CD4-positive, alpha-beta memory T cell (primary cell): ENCODE results near the gene ANKRD33B. TPM values are rescaled to one million over a fixed set of nuclear protein-coding genes. Genes with fewer than 3 reads are reported as not detected.
"Not testable (repeated sequence)": the region's sequence is repeated elsewhere in the genome, so short reads cannot be mapped to it uniquely, and the experiment has no call there.

Source experiments
- CTCF ChIA-PET: fragments of 350-600 bp; sonication (Branson Sonifier 250); formaldehyde crosslinking; loops from one replicate; lab custom pipeline; 2021; ENCODE audit warnings: inconsistent platforms; ENCODE audit not compliant: partially characterized antibody; lab: Charles Lee
- POLR2A ChIA-PET: fragments of 350-600 bp; sonication (Branson Sonifier 250); formaldehyde crosslinking; loops from one replicate; lab custom pipeline; 2021; ENCODE audit not compliant: partially characterized antibody; lab: Charles Lee
- DNase-seq, 5 donors: peaks; one replicate each; pipeline versions ENCODE4 v3.0.0 to v3.0.0-alpha.2; 2020 to 2022; ENCODE audit warnings: mixed read lengths in 1 of 5
- H3K27ac ChIP-seq: one replicate; pipeline ENCODE4 v1.7.0; 2013; ENCODE audit warnings: low read depth, low read length
- H3K27me3 ChIP-seq: 2 replicates; pipeline ENCODE4 v1.7.0; 2013; ENCODE audit warnings: mild to moderate bottlenecking, low read length, moderate library complexity; ENCODE audit not compliant: insufficient read depth
- H3K36me3 ChIP-seq: 2 replicates; pipeline ENCODE4 v1.7.0; 2013; ENCODE audit warnings: mild to moderate bottlenecking, low read length, moderate library complexity; ENCODE audit not compliant: insufficient read depth
- H3K4me1 ChIP-seq: 2 replicates; pipeline ENCODE4 v1.7.0; 2013; ENCODE audit warnings: mild to moderate bottlenecking, low read length, moderate library complexity; ENCODE audit not compliant: insufficient read depth
- H3K4me3 ChIP-seq, 2 donors: one replicate each; pipeline ENCODE4 v1.7.0; 2013; ENCODE audit warnings: low read length in 2 of 2, mild to moderate bottlenecking in 1 of 2
- H3K9me3 ChIP-seq, 2 donors: one replicate each; pipeline ENCODE4 v1.7.0; 2013; ENCODE audit warnings: low read length in 2 of 2, control low read depth in 1 of 2; ENCODE audit not compliant: control insufficient read depth in 1 of 2
- H3K27ac Mint-ChIP-seq, 7 donors: one replicate each; pipeline ENCODE4 v1.8.0; 2020 to 2021; ENCODE audit warnings: mixed read lengths in 7 of 7, mild to moderate bottlenecking in 6 of 7, inconsistent platforms in 3 of 7, moderate library complexity in 3 of 7
- H3K27me3 Mint-ChIP-seq, 2 donors: one replicate each; pipeline ENCODE4 v1.8.0; 2020 to 2021; ENCODE audit warnings: mixed read lengths in 2 of 2
- H3K36me3 Mint-ChIP-seq, 2 donors: one replicate each; pipeline ENCODE4 v1.8.0; 2020 to 2021; ENCODE audit warnings: mixed read lengths in 2 of 2, inconsistent platforms in 1 of 2, mild to moderate bottlenecking in 1 of 2
- H3K4me1 Mint-ChIP-seq, 4 donors: one replicate each; pipeline ENCODE4 v1.8.0; 2020 to 2021; ENCODE audit warnings: mixed read lengths in 4 of 4, mild to moderate bottlenecking in 1 of 4
- H3K4me3 Mint-ChIP-seq, 8 donors: one replicate each; pipeline ENCODE4 v1.8.0; 2020 to 2021; ENCODE audit warnings: mixed read lengths in 8 of 8, mild to moderate bottlenecking in 7 of 8, moderate library complexity in 6 of 8, inconsistent platforms in 3 of 8
- H3K9me3 Mint-ChIP-seq, 8 donors: one replicate each; pipeline ENCODE4 v1.8.0; 2020 to 2021; ENCODE audit warnings: mixed read lengths in 8 of 8, mild to moderate bottlenecking in 5 of 8, inconsistent platforms in 3 of 8, moderate library complexity in 1 of 8
- intact Hi-C: fragments of 100-400 bp; cut with micrococcal nuclease; formaldehyde crosslinking; loops from one replicate; pipeline ENCODE4 v1.15.1; 2023
- polyA plus RNA-seq, 2 donors: library from polyadenylated mRNA; unstranded; fragments of 300-500 nt; fragmentation: Illumina TruSeq; gene quantifications; one replicate each; pipeline ENCODE4 v1.2.3, GENCODE V29; 2021
- total RNA-seq, 2 experiments: library from RNA; stranded (reverse); gene quantifications; one replicate each; pipeline ENCODE4 v1.2.3, GENCODE V29; 2021

ANKRD33B gene
- total and polyA plus RNA-seq, 4 experiments from 2014 or later: 0.05 to 2.3 (median 1.2) TPM

GRCh38 chr5:10573487-10574145 lies 9.7 kb downstream of the ANKRD33B start:
- H3K27ac ChIP-seq: no peak overlapping the region
- DNase-seq: no peak

DNA sequence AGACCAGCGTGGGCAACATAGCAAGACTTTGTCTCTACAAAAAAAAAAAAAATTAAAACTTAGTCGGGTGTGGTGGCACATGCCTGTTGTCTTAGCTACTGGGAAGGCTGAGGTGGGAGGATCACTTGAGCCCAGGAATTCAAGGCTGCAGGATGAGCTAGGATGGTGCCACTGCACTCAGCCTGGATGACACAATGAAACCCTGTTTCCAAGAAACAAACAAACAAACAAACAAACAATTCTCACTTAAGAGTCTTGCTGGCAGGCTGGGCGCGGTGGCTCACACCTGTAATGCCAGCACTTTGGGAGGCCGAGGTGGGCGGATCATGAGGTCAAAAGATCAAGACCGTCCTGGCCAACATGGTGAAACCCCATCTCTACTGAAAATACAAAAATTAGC lies 11.0 kb downstream of the ANKRD33B start:
- H3K4me3 ChIP-seq, H3K9me3 ChIP-seq, H3K27ac Mint-ChIP-seq, H3K36me3 ChIP-seq, H3K27ac ChIP-seq, H3K27me3 Mint-ChIP-seq, H3K9me3 Mint-ChIP-seq, POLR2A ChIA-PET, DNase-seq, H3K4me3 Mint-ChIP-seq, intact Hi-C loops, H3K36me3 Mint-ChIP-seq, H3K27me3 ChIP-seq: not testable (repeated sequence)
- peaks cover 21% of the 10 kb centered on the region for H3K4me1 ChIP-seq
- H3K4me1 Mint-ChIP-seq: peaks cover 9 to 20% (median 14%) of the 10 kb centered on the region in 4 donors
- CTCF ChIA-PET: interaction anchor here (0.6 to 1.5 kb wide), 3 partner anchors 22 to 527 kb away, joined by 3 to 5 read pairs (median 4); no protein-coding TSS in a partner anchor

More at GRCh38 chr5:10573487-10574145, 9.7 kb downstream of the ANKRD33B start:
- peak overlapping the region in 3 of 7 donors; percentile 17 to 51 (median 37) for H3K27ac Mint-ChIP-seq
- H3K36me3 Mint-ChIP-seq: no peaks in the 10 kb centered on the region
- ChIA-PET CTCF (no interaction called here), POLR2A (no interaction called here)
- peaks cover 0 to 2% (median 0%) of the 10 kb centered on the region in 8 donors for H3K9me3 Mint-ChIP-seq
- Histone ChIP-seq H3K9me3 (no peaks in the 10 kb centered on the region), H3K4me3 (no peak overlapping the region), H3K27me3 (no peaks in the 10 kb centered on the region), H3K4me1 (peaks cover 9% of the 10 kb centered on the region), H3K36me3 (no peaks in the 10 kb centered on the region)
- H3K4me3 Mint-ChIP-seq: no peak overlapping the region
- intact Hi-C loops: no loop called here
- H3K4me1 Mint-ChIP-seq: peaks cover 3 to 10% (median 7%) of the 10 kb centered on the region in 4 donors
- no peaks in the 10 kb centered on the region for H3K27me3 Mint-ChIP-seq

DNA sequence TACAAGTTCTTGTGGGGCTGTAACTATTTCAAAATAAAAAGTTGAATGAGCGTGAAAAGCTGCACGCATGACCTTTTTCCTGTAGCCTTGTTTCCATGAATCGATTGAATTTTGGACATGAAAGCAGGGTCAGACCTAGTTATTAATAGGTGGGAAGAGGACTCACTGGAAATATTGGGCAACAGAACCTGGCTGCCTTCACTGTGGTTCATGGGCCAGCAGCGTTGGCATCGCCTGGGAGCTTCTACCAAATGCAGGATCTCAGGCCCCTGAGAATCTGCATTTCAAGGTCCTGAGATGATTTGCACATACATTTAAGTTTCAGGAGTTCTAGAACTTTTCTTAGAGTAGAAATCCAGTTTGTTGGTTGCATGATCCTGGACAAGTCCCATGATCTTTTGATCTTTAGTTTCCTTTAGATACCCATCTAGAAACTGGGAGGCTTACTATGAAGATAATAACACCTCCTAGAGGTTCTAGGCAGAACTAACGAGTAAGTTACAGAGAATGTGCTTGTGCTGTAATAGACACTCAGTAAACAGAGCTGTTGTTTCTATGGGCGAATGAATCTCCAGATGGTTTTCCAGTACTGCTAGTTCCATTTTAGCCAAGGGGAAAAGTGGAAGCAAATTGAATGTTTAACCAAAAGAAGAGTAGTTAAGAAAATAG lies 12.4 kb downstream of the ANKRD33B start:
- Histone ChIP-seq H3K27ac (no peak overlapping the region), H3K9me3 (no peaks in the 10 kb centered on the region), H3K4me3 (no peak overlapping the region), H3K36me3 (no peaks in the 10 kb centered on the region), H3K27me3 (no peaks in the 10 kb centered on the region), H3K4me1 (peaks cover 25% of the 10 kb centered on the region)
- H3K27ac Mint-ChIP-seq: peak overlapping the region in 1 of 7 donors; percentile 18
- ChIA-PET CTCF (interaction anchor here (1.0 to 1.5 kb wide), 2 partner anchors 21 to 51 kb away, joined by 3 to 5 read pairs; no protein-coding TSS in a partner anchor), POLR2A (no interaction called here)
- peaks cover 11 to 32% (median 20%) of the 10 kb centered on the region in 4 donors for H3K4me1 Mint-ChIP-seq
- DNase-seq: no peak
- H3K4me3 Mint-ChIP-seq: no peak overlapping the region
- no peaks in the 10 kb centered on the region for H3K27me3 Mint-ChIP-seq
- intact Hi-C loops: no loop called here
- peaks cover 0 to 2% (median 0%) of the 10 kb centered on the region in 8 donors for H3K9me3 Mint-ChIP-seq
- no peaks in the 10 kb centered on the region for H3K36me3 Mint-ChIP-seq

DNA sequence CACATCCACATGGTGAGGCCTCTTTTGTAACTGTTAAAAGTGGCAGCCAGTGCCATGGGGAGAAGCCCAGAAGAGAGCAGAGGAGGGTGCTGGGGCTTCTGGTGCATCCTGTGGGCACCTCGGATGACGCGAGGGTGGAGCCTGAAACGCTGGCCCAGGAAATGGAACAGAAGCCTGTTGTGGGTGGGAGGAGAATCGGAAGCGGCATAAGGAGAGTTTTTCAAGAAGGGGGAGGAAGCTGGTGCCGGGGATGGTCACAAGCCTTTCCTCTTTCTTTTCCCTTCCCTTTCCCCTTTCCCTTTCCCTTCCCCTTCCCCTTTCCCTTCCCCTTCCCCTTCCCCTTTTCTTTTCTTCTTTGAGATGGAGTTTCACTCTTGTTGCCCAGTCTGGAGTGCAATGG lies 12.9 kb downstream of the ANKRD33B start:
- ChIA-PET POLR2A (no interaction called here), CTCF (no interaction called here)
- Histone ChIP-seq H3K4me3 (no peak overlapping the region), H3K4me1 (peaks cover 25% of the 10 kb centered on the region), H3K9me3 (no peaks in the 10 kb centered on the region), H3K36me3 (no peaks in the 10 kb centered on the region), H3K27me3 (no peaks in the 10 kb centered on the region), H3K27ac (no peak overlapping the region)
- Mint-ChIP-seq H3K27ac (peak overlapping the region in 1 of 7 donors; percentile 18), H3K27me3 (no peaks in the 10 kb centered on the region), H3K4me1 (peaks cover 11 to 38% (median 24%) of the 10 kb centered on the region in 4 donors), H3K36me3 (no peaks in the 10 kb centered on the region), H3K4me3 (no peak overlapping the region), H3K9me3 (peaks cover 0 to 2% (median 0%) of the 10 kb centered on the region in 8 donors)
- DNase-seq: no peak
- intact Hi-C loops: no loop called here

DNA sequence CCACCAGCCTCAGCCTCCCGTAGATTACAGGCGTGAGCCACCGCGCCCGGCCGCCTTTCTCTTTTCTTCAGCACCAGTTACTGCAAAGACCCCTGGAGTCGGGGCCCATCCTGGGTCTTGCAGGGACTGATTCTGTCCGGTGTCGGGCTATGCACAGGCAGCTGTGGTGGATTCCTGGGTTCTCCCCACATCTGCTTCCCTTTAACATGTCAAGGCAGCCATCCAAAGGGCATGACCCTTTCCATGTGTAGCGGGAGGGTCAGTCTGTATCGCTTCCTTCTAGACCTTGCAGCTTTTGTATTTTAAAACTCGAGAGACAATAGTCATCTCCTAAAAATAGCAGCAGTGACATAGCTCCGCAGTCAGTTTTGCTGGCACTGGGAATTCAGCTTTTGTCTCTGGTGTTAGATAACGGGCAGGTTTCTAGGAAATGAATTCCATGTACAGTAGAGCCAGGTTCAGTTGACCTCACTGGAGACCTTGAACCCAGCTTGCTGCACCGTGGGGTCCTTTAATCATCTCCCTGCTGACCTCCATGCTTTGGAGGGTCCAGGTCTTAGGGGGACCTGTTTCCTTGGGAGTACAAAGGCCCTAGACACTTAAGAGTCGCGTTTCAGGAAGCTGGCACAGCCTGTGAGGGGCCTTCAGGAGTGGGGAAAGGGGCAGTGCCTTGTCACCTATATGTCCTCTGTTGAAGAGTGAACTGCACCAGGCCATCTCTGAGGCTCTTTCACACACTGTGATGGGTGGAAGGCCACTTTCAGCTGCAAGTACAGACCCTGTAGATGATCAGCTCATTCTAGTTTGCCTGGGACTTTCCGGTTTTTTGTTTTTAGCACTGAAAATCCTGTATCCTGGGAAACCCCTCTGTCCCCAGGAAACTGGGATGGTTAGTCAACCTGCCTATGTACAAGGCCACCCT lies 13.8 kb downstream of the ANKRD33B start:
- Histone ChIP-seq H3K27me3 (no peaks in the 10 kb centered on the region), H3K27ac (no peak overlapping the region), H3K4me3 (no peak overlapping the region), H3K36me3 (no peaks in the 10 kb centered on the region), H3K4me1 (peaks cover 25% of the 10 kb centered on the region), H3K9me3 (no peaks in the 10 kb centered on the region)
- H3K36me3 Mint-ChIP-seq: no peaks in the 10 kb centered on the region
- ChIA-PET CTCF (no interaction called here), POLR2A (no interaction called here)
- H3K4me3 Mint-ChIP-seq: no peak overlapping the region
- no peak overlapping the region for H3K27ac Mint-ChIP-seq
- intact Hi-C loops: no loop called here
- no peak for DNase-seq
- H3K4me1 Mint-ChIP-seq: peaks cover 11 to 45% (median 25%) of the 10 kb centered on the region in 4 donors
- no peaks in the 10 kb centered on the region for H3K27me3 Mint-ChIP-seq
- H3K9me3 Mint-ChIP-seq: peaks cover 0 to 2% (median 0%) of the 10 kb centered on the region in 8 donors

GRCh38 chr5:10578293-10578665 lies 14.4 kb downstream of the ANKRD33B start:
- POLR2A ChIA-PET: no interaction called here
- H3K4me1 Mint-ChIP-seq: peaks cover 11 to 45% (median 25%) of the 10 kb centered on the region in 4 donors
- H3K9me3 ChIP-seq: no peaks in the 10 kb centered on the region
- CTCF ChIA-PET: no interaction called here
- DNase-seq: no peak
- H3K4me3 ChIP-seq: no peak overlapping the region
- no peak overlapping the region for H3K4me3 Mint-ChIP-seq
- H3K27ac Mint-ChIP-seq: peak overlapping the region in 1 of 7 donors; percentile 79
- no peak overlapping the region for H3K27ac ChIP-seq
- no peaks in the 10 kb centered on the region for H3K36me3 ChIP-seq
- peaks cover 25% of the 10 kb centered on the region for H3K4me1 ChIP-seq
- no peaks in the 10 kb centered on the region for H3K36me3 Mint-ChIP-seq
- H3K9me3 Mint-ChIP-seq: peaks cover 0 to 2% (median 0%) of the 10 kb centered on the region in 8 donors
- no peaks in the 10 kb centered on the region for H3K27me3 Mint-ChIP-seq
- H3K27me3 ChIP-seq: no peaks in the 10 kb centered on the region
- intact Hi-C loops: no loop called here

GRCh38 chr5:10578869-10579268 lies 15.0 kb downstream of the ANKRD33B start:
- no peak for DNase-seq
- H3K36me3 ChIP-seq: no peaks in the 10 kb centered on the region
- POLR2A ChIA-PET: no interaction called here
- intact Hi-C loops: no loop called here
- no peaks in the 10 kb centered on the region for H3K27me3 Mint-ChIP-seq
- H3K4me3 ChIP-seq: no peak overlapping the region
- H3K27me3 ChIP-seq: no peaks in the 10 kb centered on the region
- H3K4me1 ChIP-seq: peaks cover 29% of the 10 kb centered on the region
- H3K27ac ChIP-seq: no peak overlapping the region
- H3K27ac Mint-ChIP-seq: no peak overlapping the region
- no peaks in the 10 kb centered on the region for H3K36me3 Mint-ChIP-seq
- H3K9me3 ChIP-seq: no peaks in the 10 kb centered on the region
- H3K4me1 Mint-ChIP-seq: peaks cover 13 to 49% (median 27%) of the 10 kb centered on the region in 4 donors
- CTCF ChIA-PET: no interaction called here
- H3K9me3 Mint-ChIP-seq: peaks cover 0 to 2% (median 0%) of the 10 kb centered on the region in 8 donors
- no peak overlapping the region for H3K4me3 Mint-ChIP-seq
